ENCODE data around the gene GCN1. TPM values are rescaled to one million over a fixed set of nuclear protein-coding genes. Genes with fewer than 3 reads are reported as not detected.

Gene GCN1
- total and polyA plus RNA-seq, 10 of the 15 experiments (the other 5 are each of a cell fraction or from before 2014, with no cell fraction given), result 10.8 to 150 (median 58.3) TPM

- no peak for TF ChIP-seq RUNX3 (IDR thresholded peaks at IDR 0.05; ENCODE audit: low read length)
- no peak for TF ChIP-seq POLR2A (IDR thresholded peaks at IDR 0.05; ENCODE audit: low read depth, low read length)
- TF ChIP-seq FOXM1 (IDR thresholded peaks at IDR 0.05; ENCODE audit: low read depth, low read length), result no peak
- no peak for TF ChIP-seq MEF2B (IDR thresholded peaks at IDR 0.05; ENCODE audit: partially characterized antibody, poor library complexity, severe bottlenecking)
- no peak for TF ChIP-seq BRCA1 (IDR thresholded peaks at IDR 0.05; ENCODE audit: low read depth, low read length)
- TF ChIP-seq RAD51 (IDR thresholded peaks at IDR 0.05), result no peak
- no peak for TF ChIP-seq JUNB (IDR thresholded peaks at IDR 0.05)
- no peak for TF ChIP-seq CUX1 (IDR thresholded peaks at IDR 0.05; ENCODE audit: insufficient replicate concordance, low read depth, low read length)
- TF ChIP-seq SUZ12 (IDR thresholded peaks at IDR 0.05; ENCODE audit: unreplicated experiment), result no peak
Measured at GRCh38 chr12:120138366-120138765, 56.1 kb downstream of the GCN1 start (continued).

- H3K4me2 ChIP-seq (ENCODE audit: control insufficient read depth, insufficient read depth), result no peak overlapping the region
- no peak for TF ChIP-seq POLR2AphosphoS5 (IDR thresholded peaks at IDR 0.05; ENCODE audit: low read length)
- TF ChIP-seq ZNF384 (IDR thresholded peaks at IDR 0.05; ENCODE audit: borderline replicate concordance, low read depth, low read length), result no peak
- no peak for TF ChIP-seq SPI1 (IDR thresholded peaks at IDR 0.05; ENCODE audit: borderline replicate concordance, insufficient read depth, low read depth, low read length)
- TF ChIP-seq CEBPB (IDR thresholded peaks at IDR 0.05; ENCODE audit: borderline replicate concordance in 1 of 2, low read depth in 2 of 2, low read length in 2 of 2), result no peak
- TF ChIP-seq TCF3 (IDR thresholded peaks at IDR 0.05; ENCODE audit: borderline replicate concordance, insufficient read depth, low read depth, low read length), result no peak
- no peak for TF ChIP-seq WRNIP1 (IDR thresholded peaks at IDR 0.05; ENCODE audit: borderline replicate concordance, low read depth, low read length)
- no peak for TF ChIP-seq ESRRA (IDR thresholded peaks at IDR 0.05; ENCODE audit: low read length)
- no peak for TF ChIP-seq SIX5 (IDR thresholded peaks at IDR 0.05; ENCODE audit: low read depth, low read length, severe bottlenecking)
- H3K27ac ChIP-seq (ENCODE audit: control insufficient read depth, insufficient read depth), result no peak overlapping the region
- H3K9me3 ChIP-seq (replicated peaks; ENCODE audit: control insufficient read depth, insufficient read depth, low read length), result no peaks in the 10 kb centered on the region
- in situ Hi-C loops (cut with MboI) (no loop called here), intact Hi-C loops (cut with micrococcal nuclease; ENCODE audit: unreplicated experiment) (no loop called here)
- H2AFZ ChIP-seq (ENCODE audit: control insufficient read depth, low read depth, low read length), result no peak overlapping the region
- no TSS peak for BruUV-seq (replicated peaks)
- peaks cover 48 to 60% of the 10 kb centered on the region in 2 experiments for H3K36me3 ChIP-seq (ENCODE audit: control insufficient read depth in 2 of 2, insufficient read depth in 2 of 2, low read length in 1 of 2)
- no peak for ATAC-seq
- RAD21 ChIA-PET (ENCODE audit: unreplicated experiment), result no interaction called here
- no peak for FAIRE-seq
- SMC1A ChIA-PET (ENCODE audit: uncharacterized antibody, unreplicated experiment), result no interaction called here
- no peak overlapping the region for H3K4me3 ChIP-seq
- POLR2A ChIA-PET, result interaction anchor here (0.6 kb wide), 1 partner anchor 41 kb away, joined by 3 read pairs; no protein-coding TSS in a partner anchor
- CTCF ChIA-PET, result no interaction called here
- WGBS (ENCODE audit: insufficient coverage, insufficient replicate concordance, low lambda C conversion rate, missing lambda C conversion rate), result 99% methylated on average over 11 of the region's 11 CpGs
- H3K79me2 ChIP-seq (ENCODE audit: control insufficient read depth, insufficient read depth, low read length), result no peaks in the 10 kb centered on the region
- peaks cover 21% of the 10 kb centered on the region for H3K4me1 ChIP-seq (ENCODE audit: control insufficient read depth, insufficient read depth, low read length)
- H3K9ac ChIP-seq (ENCODE audit: control insufficient read depth, insufficient read depth, low read length), result no peak overlapping the region
- no peaks in the 10 kb centered on the region for H3K27me3 ChIP-seq (replicated peaks in 1 of 2; ENCODE audit: control insufficient read depth in 2 of 2, insufficient read depth in 2 of 2, low read length in 1 of 2)
- no peak for DNase-seq (ENCODE audit: low read depth, low spot score)
- no peaks in the 10 kb centered on the region for H4K20me1 ChIP-seq (ENCODE audit: control insufficient read depth, insufficient read depth)
Measured at GRCh38 chr12:120137833-120138232, 56.7 kb downstream of the GCN1 start.
